H1 (cell line): ENCODE results near the gene AGT. TPM values are rescaled to one million over a fixed set of nuclear protein-coding genes. Genes with fewer than 3 reads are reported as not detected.

Experiments used
- CHD1 ChIP-seq: IDR thresholded peaks from 2 replicates; pipeline ENCODE4 v1.6.1; 2012; ENCODE audit warnings: low read depth, low read length, improper control_type of control experiment
- CTBP2 ChIP-seq: IDR thresholded peaks from 2 replicates; pipeline ENCODE4 v1.7.0; 2011; ENCODE audit warnings: borderline replicate concordance, mild to moderate bottlenecking, moderate library complexity, mixed read lengths, low read length; ENCODE audit not compliant: insufficient read depth, insufficient read length
- CTCF ChIP-seq, 3 experiments: IDR thresholded peaks; 1 replicate in 2 of 3; 2 replicates in 1 of 3; pipeline versions ENCODE4 v1.5.1 to v1.6.1; 2011; ENCODE audit warnings: low read length in 3 of 3, mild to moderate bottlenecking in 3 of 3, inconsistent platforms in 2 of 3, low read depth in 1 of 3, moderate library complexity in 1 of 3; ENCODE audit not compliant: insufficient read depth in 1 of 3; ENCODE audit errors: control extremely low read depth in 1 of 3
- MAFK ChIP-seq: IDR thresholded peaks from 2 replicates; pipeline ENCODE4 v1.6.1; 2012; ENCODE audit warnings: low read depth, mild to moderate bottlenecking, improper control_type of control experiment, low read length
- NANOG ChIP-seq: IDR thresholded peaks from 2 replicates; pipeline ENCODE4 v1.6.1; 2011; ENCODE audit warnings: low read length, low read depth, mild to moderate bottlenecking, inconsistent platforms; ENCODE audit not compliant: insufficient read depth, poor library complexity, severe bottlenecking
- RXRA ChIP-seq: IDR thresholded peaks from 2 replicates; pipeline ENCODE4 v1.6.1; 2011; ENCODE audit warnings: low read depth, mild to moderate bottlenecking, low read length, moderate library complexity; ENCODE audit not compliant: insufficient read depth
- polyA plus RNA-seq, 7 experiments: library from polyadenylated mRNA; depleted of rRNA in 3 of 7; stranded (reverse) in 5 of 7; unstranded in 2 of 7; fragments of >200 nt in 5 of 7; fragments of 200-250 nt in 2 of 7; gene quantifications; 1 replicate in 5 of 7; 2 replicates in 1 of 7; 4 replicates in 1 of 7; pipeline versions ENCODE4 v1.2.1 to v1.2.3, GENCODE V29; 2011 to 2013; ENCODE audit warnings: missing spikeins in 2 of 7, mixed read lengths in 2 of 7
- total RNA-seq: library from RNA; stranded (reverse); fragmentation: NEBNext Ultra II Directional; extraction: Animal tissue kit (Norgen Biotek cat#: 25700); gene quantifications from 2 replicates; pipeline ENCODE4 v1.2.1, GENCODE V29; 2021

AGT gene
- total and polyA plus RNA-seq, 2 of the 8 experiments (the other 6 are each of a cell fraction or from before 2014, with no cell fraction given) = 0.20 TPM; not detected in 1

- TF ChIP-seq CHD1 (no peak), NANOG (no peak), MAFK (no peak), CTBP2 (no peak), CTCF (IDR thresholded peaks at IDR 0.05; ENCODE audit: control extremely low read depth in 1 of 3, insufficient read depth in 1 of 3, low read depth in 1 of 3, low read length in 3 of 3) (no peak), RXRA (no peak)
Observed at GRCh38 chr1:230682274-230682673, 31.6 kb downstream of the AGT start (continued).
